ENCODE data around the gene SMYD5.
"Not testable (repeated sequence)": the region's sequence is repeated elsewhere in the genome, so short reads cannot be mapped to it uniquely, and the experiment has no call there.

The SMYD5 gene

GRCh38 chr2:73214120-73215035, at the start of gene SMYD5:
TSS of gene SMYD5 (plus strand) at chr2:73214245. CDS start at chr2:73214267, 22 bp downstream.
- DNase-seq, result peak; percentile 88

GRCh38 chr2:73165978-73166377, 48.1 kb upstream of the SMYD5 start:
- DNase-seq, result not testable (repeated sequence)

- DNase-seq, result not testable (repeated sequence)
Observed at GRCh38 chr2:73166813-73167212, 47.2 kb upstream of the SMYD5 start.

- DNase-seq, result not testable (repeated sequence)
Observed at GRCh38 chr2:73168348-73168747, 45.7 kb upstream of the SMYD5 start.

GRCh38 chr2:73170341-73170740, 43.7 kb upstream of the SMYD5 start:
- not testable (repeated sequence) for DNase-seq

- DNase-seq, result no peak
Observed at GRCh38 chr2:73172963-73173362, 41.1 kb upstream of the SMYD5 start.

GRCh38 chr2:73173781-73174180, 40.3 kb upstream of the SMYD5 start:
- DNase-seq, result no peak

GRCh38 chr2:73174244-73174643, 39.8 kb upstream of the SMYD5 start:
- DNase-seq, result no peak

GRCh38 chr2:73174941-73175662, 38.9 kb upstream of the SMYD5 start:
- DNase-seq, result no peak

- peak; percentile 73 for DNase-seq
Observed at GRCh38 chr2:73175663-73176204, 38.3 kb upstream of the SMYD5 start.

- peak; percentile 27 for DNase-seq
Observed at GRCh38 chr2:73176205-73176880, 37.7 kb upstream of the SMYD5 start.

GRCh38 chr2:73176881-73177644, 37.0 kb upstream of the SMYD5 start:
- peak; percentile 92 for DNase-seq

- no peak for DNase-seq
Observed at GRCh38 chr2:73177645-73178255, 36.3 kb upstream of the SMYD5 start.

GRCh38 chr2:73185965-73186364, 28.1 kb upstream of the SMYD5 start:
- DNase-seq, result no peak

GRCh38 chr2:73187549-73187948, 26.5 kb upstream of the SMYD5 start:
- no peak for DNase-seq

- DNase-seq, result no peak
Observed at GRCh38 chr2:73197579-73197978, 16.5 kb upstream of the SMYD5 start.

- not testable (repeated sequence) for DNase-seq
Observed at GRCh38 chr2:73200281-73200680, 13.8 kb upstream of the SMYD5 start.

- no peak for DNase-seq
Observed at GRCh38 chr2:73202156-73203054, 11.6 kb upstream of the SMYD5 start, which contains the start of gene NOTO. TSS of gene NOTO (plus strand) at chr2:73202574. CDS start at chr2:73202667, 93 bp downstream.

GRCh38 chr2:73203055-73203681, 10.9 kb upstream of the SMYD5 start:
- no peak for DNase-seq

GRCh38 chr2:73205611-73206010, 8.4 kb upstream of the SMYD5 start:
- no peak for DNase-seq
